Choroid plexus epithelial cell (primary cell): ENCODE measurements around the gene SPEM2.
A peak's percentile ranks its signal among the peaks of the same experiment; 100 is the strongest.

Experiments
- DNase-seq: peaks from one replicate; pipeline ENCODE4 v3.0.0-alpha.2; 2010; ENCODE audit warnings: low read depth
- H3K4me3 ChIP-seq: 2 replicates; pipeline ENCODE4 v1.5.1; 2011; ENCODE audit warnings: low read depth, mild to moderate bottlenecking, control low read depth, low read length, moderate library complexity
- CTCF ChIP-seq: conservative IDR thresholded peaks from 2 replicates; pipeline ENCODE4 v1.5.1; 2011; ENCODE audit warnings: low read depth, mild to moderate bottlenecking, control low read depth, inconsistent platforms, low read length, moderate library complexity

SPEM2 gene

DNA sequence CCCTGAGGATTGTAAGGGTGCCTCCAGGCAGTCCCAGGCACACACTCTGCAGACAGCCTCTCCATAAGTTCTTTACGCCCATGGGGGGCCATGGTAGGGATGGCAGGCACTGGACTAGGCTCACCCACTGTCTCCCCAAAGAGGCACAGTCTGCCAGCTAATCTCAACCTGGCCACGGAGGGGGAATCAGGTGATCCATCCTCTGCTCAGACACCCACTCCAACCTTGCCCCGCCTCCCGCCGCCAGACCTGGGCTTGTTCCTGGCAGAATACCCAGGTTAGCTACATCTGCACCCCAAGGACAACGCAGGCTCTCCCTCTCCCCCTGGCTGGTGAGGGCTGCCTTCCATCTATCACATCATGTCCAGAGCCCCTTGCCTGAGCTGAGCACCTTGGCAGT is 16.6 kb upstream of the SPEM2 start:
- DNase-seq = no peak
- no peak for TF ChIP-seq CTCF
- H3K4me3 ChIP-seq = no peak overlapping the region

DNA sequence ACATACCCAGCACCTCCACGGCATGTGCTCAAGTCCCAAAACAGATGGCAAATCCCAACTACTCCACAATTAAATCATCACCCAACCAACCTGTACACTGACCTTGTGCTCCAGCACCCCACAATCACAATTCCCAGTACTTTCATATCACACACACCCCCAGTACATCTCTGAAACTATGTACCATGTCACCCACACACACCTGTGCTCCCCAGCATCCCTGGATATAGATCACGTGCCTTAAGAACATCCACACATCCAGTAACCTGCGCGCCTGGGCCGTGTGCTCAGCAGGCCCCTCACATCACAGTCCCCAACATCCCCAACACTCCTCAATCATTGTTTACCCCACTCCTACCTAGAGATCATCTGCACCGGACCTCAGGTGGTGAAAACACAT is 15.7 kb upstream of the SPEM2 start:
- no peak overlapping the region for H3K4me3 ChIP-seq
- no peak for DNase-seq
- TF ChIP-seq CTCF = no peak

DNA sequence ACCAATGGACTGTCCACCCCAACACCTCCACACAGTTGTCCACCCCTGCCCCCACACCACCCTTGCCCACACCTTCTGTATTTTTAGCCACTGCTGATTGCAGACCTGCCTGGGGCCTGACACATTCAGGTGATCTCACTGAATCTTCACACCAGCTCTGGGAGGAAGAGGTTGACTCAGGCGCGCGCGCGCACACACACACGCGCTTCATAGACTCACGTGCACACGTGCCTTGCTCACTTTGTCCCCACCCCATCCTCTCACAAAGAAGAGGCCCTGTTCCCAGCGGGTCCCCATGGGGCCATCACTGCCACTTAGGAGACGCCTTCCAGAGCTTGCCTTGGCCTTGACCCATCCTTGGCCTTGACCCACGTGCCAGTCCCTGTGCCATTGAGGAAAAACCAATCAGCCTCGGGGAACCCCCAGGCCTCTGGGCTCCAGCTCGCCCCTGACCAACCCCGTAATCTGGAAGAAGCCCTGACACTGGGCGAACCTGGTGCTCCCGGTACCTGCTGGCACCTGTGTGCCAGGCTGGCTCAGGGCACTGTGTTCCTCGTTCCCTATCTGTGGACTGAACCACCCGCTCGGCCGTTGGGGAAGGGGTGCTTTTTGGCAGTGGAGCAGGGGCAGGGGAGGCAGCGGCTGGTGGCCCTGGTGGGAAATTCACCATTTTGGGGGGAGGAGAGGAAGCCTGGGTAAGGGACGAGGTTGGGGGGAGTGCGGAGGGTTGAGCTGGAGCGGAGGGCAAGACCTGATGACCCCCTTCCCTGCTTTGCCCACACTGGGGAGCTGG is 14.6 kb upstream of the SPEM2 start:
- no peak overlapping the region for H3K4me3 ChIP-seq
- TF ChIP-seq CTCF = no peak
- no peak for DNase-seq

- TF ChIP-seq CTCF = no peak
- H3K4me3 ChIP-seq = no peak overlapping the region
- no peak for DNase-seq
Observed at GRCh38 chr17:7411427-7411750, 14.0 kb upstream of the SPEM2 start.

GRCh38 chr17:7413346-7413985 is 11.9 kb upstream of the SPEM2 start:
- DNase-seq = peak; percentile 42
- no peak overlapping the region for H3K4me3 ChIP-seq
- no peak for TF ChIP-seq CTCF

- TF ChIP-seq CTCF = no peak
- no peak overlapping the region for H3K4me3 ChIP-seq
- no peak for DNase-seq
Observed at GRCh38 chr17:7414837-7415236, 10.6 kb upstream of the SPEM2 start.

DNA sequence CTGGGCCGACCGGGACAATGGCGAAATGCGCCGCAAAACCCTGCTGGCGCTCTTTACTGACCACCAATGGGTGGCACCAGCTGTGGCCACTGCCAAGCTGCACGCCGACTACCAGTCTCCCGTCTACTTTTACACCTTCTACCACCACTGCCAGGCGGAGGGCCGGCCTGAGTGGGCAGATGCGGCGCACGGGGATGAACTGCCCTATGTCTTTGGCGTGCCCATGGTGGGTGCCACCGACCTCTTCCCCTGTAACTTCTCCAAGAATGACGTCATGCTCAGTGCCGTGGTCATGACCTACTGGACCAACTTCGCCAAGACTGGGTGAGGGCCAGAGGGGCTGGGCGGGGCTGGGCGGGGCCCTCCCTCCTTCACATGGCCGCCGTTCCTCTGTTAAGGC is 9.6 kb upstream of the SPEM2 start:
- no peak overlapping the region for H3K4me3 ChIP-seq
- no peak for DNase-seq
- TF ChIP-seq CTCF = no peak
